ENCODE measurements around the gene TAF1B.

The TAF1B gene

GRCh38 chr2:9895669-9896590 is 52.7 kb downstream of the TAF1B start:
- Histone ChIP-seq H3K79me2 (ENCODE audit: insufficient read depth, low read length) (no peaks in the 10 kb centered on the region), H3K4me3 (ENCODE audit: low read depth, low read length, poor library complexity, severe bottlenecking) (no peak overlapping the region), H3K9ac (ENCODE audit: low read length) (no peak overlapping the region), H2AFZ (ENCODE audit: low read length) (no peak overlapping the region), H3K4me2 (ENCODE audit: low read length) (no peak overlapping the region), H4K20me1 (ENCODE audit: insufficient read depth, low read length) (no peaks in the 10 kb centered on the region), H3K4me1 (ENCODE audit: insufficient read depth, low read length, severe bottlenecking) (peaks cover 10% of the 10 kb centered on the region), H3K9me2 (ENCODE audit: low read depth, low read length) (no peaks in the 10 kb centered on the region), H3K36me3 (ENCODE audit: insufficient read depth, low read length) (peaks cover 7% of the 10 kb centered on the region; the same call in 1 of the 2 replicates), H3K9me3 (ENCODE audit: low read length) (no peaks in the 10 kb centered on the region), H3F3A (ENCODE audit: insufficient read depth, low read length) (no peaks in the 10 kb centered on the region), H3K27ac (ENCODE audit: low read depth, low read length, poor library complexity, severe bottlenecking) (no peak overlapping the region), H3K27me3 (ENCODE audit: insufficient read depth, low read length) (no peaks in the 10 kb centered on the region)
- TF ChIP-seq EZH2 (IDR thresholded peaks at IDR 0.05; ENCODE audit: borderline replicate concordance, low read length): no peak
- TF ChIP-seq, protein P1, sequence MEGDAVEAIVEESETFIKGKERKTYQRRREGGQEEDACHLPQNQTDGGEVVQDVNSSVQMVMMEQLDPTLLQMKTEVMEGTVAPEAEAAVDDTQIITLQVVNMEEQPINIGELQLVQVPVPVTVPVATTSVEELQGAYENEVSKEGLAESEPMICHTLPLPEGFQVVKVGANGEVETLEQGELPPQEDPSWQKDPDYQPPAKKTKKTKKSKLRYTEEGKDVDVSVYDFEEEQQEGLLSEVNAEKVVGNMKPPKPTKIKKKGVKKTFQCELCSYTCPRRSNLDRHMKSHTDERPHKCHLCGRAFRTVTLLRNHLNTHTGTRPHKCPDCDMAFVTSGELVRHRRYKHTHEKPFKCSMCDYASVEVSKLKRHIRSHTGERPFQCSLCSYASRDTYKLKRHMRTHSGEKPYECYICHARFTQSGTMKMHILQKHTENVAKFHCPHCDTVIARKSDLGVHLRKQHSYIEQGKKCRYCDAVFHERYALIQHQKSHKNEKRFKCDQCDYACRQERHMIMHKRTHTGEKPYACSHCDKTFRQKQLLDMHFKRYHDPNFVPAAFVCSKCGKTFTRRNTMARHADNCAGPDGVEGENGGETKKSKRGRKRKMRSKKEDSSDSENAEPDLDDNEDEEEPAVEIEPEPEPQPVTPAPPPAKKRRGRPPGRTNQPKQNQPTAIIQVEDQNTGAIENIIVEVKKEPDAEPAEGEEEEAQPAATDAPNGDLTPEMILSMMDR (IDR thresholded peaks at IDR 0.05; ENCODE audit: low read length): no peak

DNA sequence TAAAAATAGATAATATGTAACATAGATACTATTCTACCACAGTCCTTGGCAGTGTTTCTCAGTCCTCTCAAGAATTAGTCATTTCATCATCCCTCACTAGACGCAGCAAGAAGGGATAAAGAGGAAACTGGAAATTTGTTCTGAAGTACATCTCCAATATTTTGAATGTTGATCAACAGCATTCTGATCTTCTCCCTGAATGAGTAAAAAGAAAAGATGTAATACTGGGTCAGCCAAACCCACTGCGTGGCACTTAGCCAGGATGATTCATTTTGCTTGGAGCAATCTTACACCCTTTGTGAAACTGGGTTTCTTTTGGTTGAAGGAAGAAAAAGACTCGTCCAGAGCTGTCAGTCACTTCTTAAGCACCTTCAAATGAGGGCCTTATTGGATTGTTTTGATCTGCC is 54.1 kb downstream of the TAF1B start:
- Histone ChIP-seq H3K4me3 (ENCODE audit: low read depth, low read length, poor library complexity, severe bottlenecking) (no peak overlapping the region), H3F3A (ENCODE audit: insufficient read depth, low read length) (no peaks in the 10 kb centered on the region), H3K4me2 (ENCODE audit: low read length) (no peak overlapping the region), H3K9ac (ENCODE audit: low read length) (no peak overlapping the region), H3K4me1 (ENCODE audit: insufficient read depth, low read length, severe bottlenecking) (peaks cover 10% of the 10 kb centered on the region), H2AFZ (ENCODE audit: low read length) (no peak overlapping the region), H3K9me3 (ENCODE audit: low read length) (no peaks in the 10 kb centered on the region), H3K27ac (ENCODE audit: low read depth, low read length, poor library complexity, severe bottlenecking) (no peak overlapping the region), H3K79me2 (ENCODE audit: insufficient read depth, low read length) (no peaks in the 10 kb centered on the region), H3K36me3 (ENCODE audit: insufficient read depth, low read length) (peaks cover 1% of the 10 kb centered on the region; the same call in 1 of the 2 replicates), H3K9me2 (ENCODE audit: low read depth, low read length) (no peaks in the 10 kb centered on the region), H4K20me1 (ENCODE audit: insufficient read depth, low read length) (no peaks in the 10 kb centered on the region), H3K27me3 (ENCODE audit: insufficient read depth, low read length) (no peaks in the 10 kb centered on the region)
- TF ChIP-seq, protein P1 (IDR thresholded peaks at IDR 0.05; ENCODE audit: low read length): no peak
- TF ChIP-seq EZH2 (IDR thresholded peaks at IDR 0.05; ENCODE audit: borderline replicate concordance, low read length): no peak

GRCh38 chr2:9897846-9898245 is 54.6 kb downstream of the TAF1B start:
- Histone ChIP-seq H3K4me1 (ENCODE audit: insufficient read depth, low read length, severe bottlenecking) (peaks cover 10% of the 10 kb centered on the region), H3K36me3 (ENCODE audit: insufficient read depth, low read length) (no peaks in the 10 kb centered on the region), H3K9me2 (ENCODE audit: low read depth, low read length) (no peaks in the 10 kb centered on the region), H3K79me2 (ENCODE audit: insufficient read depth, low read length) (no peaks in the 10 kb centered on the region), H3K9me3 (ENCODE audit: low read length) (no peaks in the 10 kb centered on the region), H4K20me1 (ENCODE audit: insufficient read depth, low read length) (no peaks in the 10 kb centered on the region), H3K9ac (ENCODE audit: low read length) (no peak overlapping the region), H3K27ac (ENCODE audit: low read depth, low read length, poor library complexity, severe bottlenecking) (no peak overlapping the region), H3K4me2 (ENCODE audit: low read length) (no peak overlapping the region), H3K4me3 (ENCODE audit: low read depth, low read length, poor library complexity, severe bottlenecking) (no peak overlapping the region), H3K27me3 (ENCODE audit: insufficient read depth, low read length) (no peaks in the 10 kb centered on the region), H2AFZ (ENCODE audit: low read length) (no peak overlapping the region), H3F3A (ENCODE audit: insufficient read depth, low read length) (no peaks in the 10 kb centered on the region)
- no peak for TF ChIP-seq EZH2 (IDR thresholded peaks at IDR 0.05; ENCODE audit: borderline replicate concordance, low read length)
- TF ChIP-seq, protein P1 (IDR thresholded peaks at IDR 0.05; ENCODE audit: low read length): no peak

Data from OCI-LY1 (cell line).